ENCODE results near the gene RSPH6A.

RSPH6A gene

DNA sequence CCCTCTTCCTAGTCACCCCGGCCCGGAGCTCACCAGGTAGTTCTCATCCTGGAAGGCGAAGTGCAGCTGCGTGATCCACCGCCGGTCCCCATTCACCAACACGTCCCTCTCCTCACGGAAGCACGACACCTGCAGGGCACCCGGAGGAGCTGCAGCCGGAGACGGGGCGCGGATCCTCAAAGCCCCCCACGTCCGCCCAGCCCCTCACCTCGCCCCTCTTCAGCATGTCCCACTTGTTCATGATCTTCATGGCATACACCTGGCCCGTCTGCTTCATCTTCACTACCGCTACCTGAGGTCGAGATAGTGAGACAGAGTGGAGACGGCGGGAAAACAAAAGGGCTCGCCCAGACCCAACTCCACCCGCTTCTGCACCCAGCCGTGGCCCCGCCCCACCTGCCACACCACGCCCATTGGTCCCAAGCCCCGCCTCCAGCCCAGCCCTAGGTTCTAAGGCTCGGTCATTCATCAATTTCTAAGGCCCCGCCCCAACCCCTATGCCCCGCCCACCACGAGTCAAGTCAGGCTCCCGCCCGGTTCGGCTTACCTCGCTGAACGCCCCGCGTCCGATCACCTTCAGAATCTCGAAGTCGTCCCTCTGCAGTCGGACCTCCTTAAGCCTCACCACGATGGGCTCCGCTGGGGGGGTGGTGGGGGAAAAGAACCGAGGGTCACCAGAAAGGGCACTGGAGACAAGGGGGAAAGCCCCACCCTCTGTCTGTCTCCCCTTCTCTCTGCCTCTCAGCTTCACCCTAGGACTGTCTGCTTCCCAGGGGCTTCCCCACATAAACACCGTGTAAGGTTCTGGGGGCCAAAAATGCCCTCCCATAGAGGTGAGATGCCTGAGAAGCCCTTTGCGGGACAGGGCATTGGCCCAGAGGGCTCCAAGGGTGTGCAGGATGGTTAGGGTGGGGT lies 35.6 kb downstream of the RSPH6A start:
- peak; percentile 86 for DNase-seq

- no peak for DNase-seq
Observed at GRCh38 chr19:45778010-45778661, 37.0 kb downstream of the RSPH6A start.

DNA sequence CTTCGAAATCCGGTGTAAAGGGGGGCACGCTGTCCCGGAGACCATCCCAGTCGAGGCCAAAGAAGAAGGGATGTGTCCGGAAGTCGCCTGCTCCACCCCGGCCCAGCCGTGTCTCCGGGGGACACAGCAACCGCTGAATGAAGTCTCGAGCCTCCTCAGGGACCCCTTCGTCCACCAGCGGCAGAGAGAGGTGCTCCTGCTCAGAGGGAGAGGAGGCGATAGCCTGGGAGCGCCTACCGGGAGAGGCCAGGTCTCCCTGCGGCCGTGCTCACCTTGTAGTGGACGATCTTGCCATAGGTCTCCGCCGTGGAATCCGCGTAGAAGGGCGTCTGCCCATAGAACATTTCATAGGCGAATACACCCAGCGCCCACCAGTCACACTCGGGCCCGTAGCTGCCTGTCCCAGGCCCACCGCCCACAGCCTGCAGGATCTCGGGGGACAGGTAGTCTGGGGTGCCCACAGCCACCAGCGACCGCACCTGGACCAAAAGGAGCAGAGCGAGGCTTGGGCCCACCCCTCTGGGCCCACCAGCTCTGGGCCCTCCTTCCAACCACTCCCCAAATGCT lies 37.6 kb downstream of the RSPH6A start:
- DNase-seq = no peak

GRCh38 chr19:45774765-45775164 lies 40.3 kb downstream of the RSPH6A start:
- DNase-seq = no peak

DNA sequence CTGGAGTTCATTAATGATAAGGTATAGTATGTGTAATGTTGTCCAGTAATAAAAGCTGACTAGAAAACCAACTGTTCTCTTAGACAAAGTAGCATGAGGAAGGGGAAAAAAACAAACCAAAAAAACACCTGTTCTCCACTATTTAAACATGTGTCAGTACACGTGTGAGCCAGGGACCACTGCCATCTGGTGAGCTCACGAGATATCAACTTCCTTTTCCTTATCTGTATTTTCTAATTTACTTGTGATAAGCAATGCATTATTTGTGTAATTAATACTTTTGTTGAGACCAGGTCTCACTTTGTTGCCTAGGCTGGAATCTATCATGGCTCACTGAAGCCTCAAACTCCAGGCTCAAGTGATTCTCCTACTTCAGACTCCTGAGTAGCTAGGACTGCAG lies 41.7 kb downstream of the RSPH6A start:
- no peak for DNase-seq

DNA sequence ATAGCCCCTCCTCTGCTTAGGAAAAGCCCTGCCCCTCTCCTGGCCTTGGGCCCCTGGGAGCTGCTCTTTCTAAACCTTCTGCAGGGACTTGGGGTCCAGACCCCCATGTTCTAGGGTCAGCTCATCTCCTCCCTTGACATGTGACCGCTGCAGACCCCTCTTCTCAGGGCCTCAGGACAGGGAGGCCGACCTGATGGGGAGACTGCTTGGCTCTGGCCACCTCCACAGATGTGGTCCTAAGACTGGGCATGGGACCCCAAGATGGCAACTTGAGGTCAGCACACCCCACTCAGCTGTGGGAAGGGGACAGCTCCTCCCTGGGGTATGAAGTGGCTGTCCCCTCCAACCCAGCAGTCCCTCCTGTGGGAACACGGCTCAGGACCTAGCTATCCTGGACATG lies 42.2 kb downstream of the RSPH6A start:
- no peak for DNase-seq

GRCh38 chr19:45772130-45772840 lies 42.8 kb downstream of the RSPH6A start:
- no peak for DNase-seq

- DNase-seq = no peak
Observed at GRCh38 chr19:45771311-45771933, 43.7 kb downstream of the RSPH6A start.

- DNase-seq = peak; percentile 95
Observed at GRCh38 chr19:45770192-45771101, 44.7 kb downstream of the RSPH6A start.

DNA sequence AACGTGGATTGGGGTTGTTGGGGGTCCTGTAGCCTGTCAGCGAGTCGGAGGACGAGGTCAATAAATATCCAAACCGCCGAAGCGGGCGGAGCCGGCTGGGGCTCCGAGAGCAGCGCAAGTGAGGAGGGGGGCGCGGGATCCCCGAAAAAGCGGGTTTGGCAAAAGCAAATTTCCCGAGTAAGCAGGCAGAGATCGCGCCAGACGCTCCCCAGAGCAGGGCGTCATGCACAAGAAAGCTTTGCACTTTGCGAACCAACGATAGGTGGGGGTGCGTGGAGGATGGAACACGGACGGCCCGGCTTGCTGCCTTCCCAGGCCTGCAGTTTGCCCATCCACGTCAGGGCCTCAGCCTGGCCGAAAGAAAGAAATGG lies 45.3 kb downstream of the RSPH6A start:
- no peak for DNase-seq

DNA sequence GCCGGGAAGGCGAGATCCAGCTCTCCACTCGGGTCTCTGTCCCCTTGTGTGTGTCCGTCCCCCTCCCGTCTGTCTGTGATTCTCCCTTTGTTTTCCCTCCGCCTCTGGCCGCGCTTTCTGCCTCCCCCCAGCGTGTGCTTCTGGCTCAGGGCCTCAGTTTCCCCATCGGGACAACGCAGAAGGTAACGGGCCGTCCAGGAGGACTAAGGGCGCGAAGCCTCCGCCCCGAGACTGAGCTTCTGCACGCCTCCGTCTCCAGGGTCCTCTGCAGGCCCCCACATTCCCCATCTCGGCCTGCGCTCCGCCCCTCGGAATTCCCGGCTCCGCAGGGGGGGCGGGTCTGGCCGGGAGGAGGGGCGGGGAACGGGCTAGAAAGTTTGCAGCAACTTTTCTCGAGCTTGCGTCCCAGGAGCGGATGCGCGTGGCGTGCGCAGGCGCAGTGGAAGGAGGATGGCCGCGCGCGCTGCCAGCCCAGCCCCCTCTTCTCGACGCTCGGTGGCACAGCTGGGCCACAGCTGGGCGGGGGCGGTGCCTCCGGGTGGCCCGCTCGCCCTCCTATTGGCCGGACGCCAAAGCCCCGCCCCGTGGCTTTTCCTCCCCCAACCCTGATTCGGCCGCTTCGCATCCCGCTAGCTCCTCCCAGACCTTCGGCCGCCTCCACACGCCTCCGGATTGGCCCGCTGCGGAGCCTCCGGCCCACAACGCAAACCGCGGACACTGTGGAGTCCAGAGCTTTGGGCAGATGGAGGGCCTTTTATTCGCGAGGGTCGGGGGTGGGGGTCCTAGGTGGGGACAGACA lies 45.9 kb downstream of the RSPH6A start, which contains the start of gene SIX5:
TSS of gene SIX5 (minus strand) at position 269 of the 799 bp plus-strand sequence. CDS start 408 bp downstream, outside the sequence.
- DNase-seq = peak; percentile 94

- DNase-seq = peak; percentile 13
Observed at GRCh38 chr19:45768655-45768983, 46.5 kb downstream of the RSPH6A start.

DNA sequence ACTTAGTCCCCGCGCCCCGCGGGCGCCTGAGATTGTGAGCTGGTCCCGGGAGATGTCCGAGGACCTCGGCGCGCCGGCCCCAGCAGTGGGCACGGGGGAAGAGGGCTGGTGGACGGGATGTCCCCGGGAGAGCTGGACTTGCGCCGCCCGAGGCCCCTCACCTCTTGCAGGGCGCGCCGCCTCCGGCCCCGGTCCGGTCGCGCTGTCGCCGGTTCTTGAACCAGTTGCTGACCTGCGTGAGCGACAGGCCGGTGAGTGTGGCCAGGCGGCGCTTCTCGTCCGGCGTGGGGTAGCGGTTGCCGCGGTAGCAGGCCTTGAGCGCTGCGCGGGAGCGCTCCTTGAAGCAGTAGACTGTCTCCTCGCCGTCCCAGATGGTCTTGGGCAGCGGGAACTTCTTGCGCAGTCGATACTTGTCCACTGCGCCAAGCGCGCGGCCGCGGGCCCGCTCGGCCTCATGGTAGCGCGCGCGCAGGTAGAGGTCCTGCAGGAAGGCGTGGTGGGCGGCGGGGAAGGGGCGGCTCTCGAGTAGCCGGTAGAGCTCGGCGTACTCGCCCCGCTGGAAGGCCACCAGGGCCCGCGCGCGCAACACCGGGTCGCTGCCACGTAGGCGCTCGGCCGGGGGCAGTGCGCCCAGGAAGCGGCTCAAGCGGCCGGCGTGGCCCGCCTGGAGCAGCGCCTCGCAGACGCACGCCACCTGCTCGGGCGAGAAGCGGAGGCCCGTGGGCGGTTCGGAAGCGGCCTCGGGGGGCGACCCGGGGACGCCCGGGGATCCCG lies 47.0 kb downstream of the RSPH6A start:
- DNase-seq = peak; percentile 13

DNA sequence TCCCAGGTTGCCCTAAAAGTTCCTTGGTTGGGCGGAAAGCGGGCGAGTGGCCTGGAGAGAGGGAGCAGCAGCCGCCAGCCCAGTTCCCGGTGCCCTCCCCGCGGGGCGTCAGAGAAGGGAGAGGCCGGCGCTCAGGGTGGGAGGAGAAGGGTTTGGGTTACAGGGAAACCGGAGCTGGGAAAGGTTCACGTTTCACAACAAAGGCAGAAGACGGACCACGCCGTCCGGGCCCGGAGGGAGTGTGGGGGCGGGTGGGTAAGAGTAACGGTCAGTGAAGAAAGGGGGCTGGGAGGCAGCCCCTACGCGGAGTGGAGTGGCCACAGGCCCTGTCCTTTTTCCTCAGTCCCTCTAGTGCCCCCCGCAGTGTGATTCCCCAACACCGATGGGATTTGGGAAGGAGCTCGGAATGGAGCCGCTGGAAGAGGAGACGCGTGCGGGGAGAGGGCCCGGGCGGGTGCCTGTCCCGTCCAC lies 47.7 kb downstream of the RSPH6A start:
- no peak for DNase-seq

DNA sequence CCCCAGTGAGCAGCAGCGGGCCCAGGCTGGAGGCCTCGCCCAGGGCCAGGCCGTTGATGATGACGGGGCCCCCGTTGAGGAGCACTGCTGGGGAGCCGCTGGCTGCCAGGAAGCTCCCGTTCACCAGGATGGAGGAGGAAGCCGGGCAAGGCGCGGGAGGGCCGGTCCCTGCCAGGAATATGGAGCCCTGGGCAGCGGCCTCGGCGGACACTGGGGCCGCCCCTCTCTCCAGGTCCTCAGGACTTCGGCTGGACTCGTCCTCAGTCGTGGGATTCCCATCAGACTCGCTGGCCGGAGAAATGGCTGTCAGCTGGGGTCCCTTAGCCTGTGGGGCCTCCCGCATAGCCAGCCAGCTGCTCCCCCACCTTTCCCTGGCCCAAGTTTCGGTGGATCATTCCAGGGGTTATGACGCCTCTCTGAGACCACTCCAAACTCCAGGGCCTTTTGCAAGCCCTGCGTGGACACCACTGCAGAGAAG lies 48.2 kb downstream of the RSPH6A start:
- no peak for DNase-seq

DNA sequence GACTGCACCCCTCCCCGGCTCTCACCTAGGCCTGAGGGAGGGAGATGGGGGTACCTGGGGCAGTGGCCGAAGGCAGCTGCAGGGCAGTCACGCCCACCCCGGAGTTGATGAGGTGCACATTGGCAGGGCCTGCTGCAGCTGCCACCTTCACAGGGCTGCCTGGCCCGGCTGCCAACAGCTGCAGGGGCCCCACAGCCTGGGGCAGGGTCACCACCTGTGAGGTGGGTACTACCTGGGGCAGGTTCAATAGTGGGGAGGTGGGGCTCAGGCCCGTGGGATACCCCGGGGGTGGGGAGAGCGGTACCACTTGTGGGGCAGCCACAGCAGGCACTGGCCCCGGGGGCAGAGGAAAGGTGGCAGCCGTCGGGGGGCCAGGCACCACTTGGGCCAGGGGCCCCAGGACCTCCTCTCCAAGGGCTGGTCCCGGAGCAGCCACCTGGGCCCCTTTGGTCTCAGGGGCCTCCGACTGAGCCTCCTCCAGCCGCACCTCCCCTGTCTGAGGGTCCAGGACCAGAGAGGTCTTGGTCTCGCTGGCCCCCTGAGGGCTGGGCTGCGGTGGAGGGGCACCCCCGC lies 48.7 kb downstream of the RSPH6A start:
- no peak for DNase-seq

DNA sequence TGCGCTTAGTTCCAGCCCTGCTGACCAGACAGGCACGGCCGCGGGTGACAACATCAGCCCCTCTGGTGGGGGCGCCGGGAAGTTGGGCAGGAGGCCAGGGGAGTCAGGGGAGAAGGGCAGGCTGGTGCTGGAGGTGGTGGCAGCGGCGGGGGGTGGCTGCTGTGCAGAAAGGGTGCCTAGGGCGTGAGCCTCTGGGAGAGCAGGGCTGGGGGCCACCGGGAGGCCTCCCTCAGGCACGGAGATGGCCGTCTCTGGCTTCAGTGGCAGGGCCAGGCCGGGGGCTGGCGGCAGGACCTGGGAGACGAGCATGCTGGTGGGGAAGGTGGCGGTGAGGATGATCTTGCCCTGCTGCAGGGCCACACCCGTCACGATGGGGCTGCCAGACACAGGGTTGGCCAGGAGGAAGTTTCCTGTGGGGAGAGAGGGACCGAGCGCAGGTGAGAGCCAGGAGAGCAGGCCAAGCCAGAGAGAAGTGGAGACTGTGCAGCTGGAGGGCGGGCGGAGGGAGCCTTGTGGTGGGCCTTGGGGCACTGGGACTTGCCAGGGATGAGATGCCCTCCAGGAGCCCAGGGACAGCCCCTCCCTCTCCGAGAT lies 49.3 kb downstream of the RSPH6A start:
- DNase-seq = no peak

GRCh38 chr19:45764945-45765701 lies 50.0 kb downstream of the RSPH6A start:
- no peak for DNase-seq
